K562 (cell line): Measurements from ENCODE around the gene HTRA3. TPM values are rescaled to one million over a fixed set of nuclear protein-coding genes. Genes with fewer than 3 reads are reported as not detected.
A peak's percentile ranks its signal among the peaks of the same experiment; 100 is the strongest.

Experiments
- ATF6 ChIP-seq: sonication (generic); formaldehyde crosslinking; IDR thresholded peaks from 2 replicates; pipeline ENCODE4 v1.4.0; 2020; ENCODE audit warnings: mild to moderate bottlenecking, missing genetic modification reagents
- FIP1L1 ChIP-seq: fragments of 200-400 bp; formaldehyde crosslinking; IDR thresholded peaks from 2 replicates; pipeline ENCODE4 v1.6.1; 2018; ENCODE audit warnings: mild to moderate bottlenecking, low read depth, low read length; ENCODE audit not compliant: poor library complexity, severe bottlenecking
- MEF2D ChIP-seq: conservative IDR thresholded peaks from 2 replicates; pipeline ENCODE4 v1.6.1; 2016; ENCODE audit warnings: low read depth, missing genetic modification characterization, missing compliant biosample characterization
- MYC ChIP-seq, 2 experiments: fragments of 250-450 bp in 1 of 2; sonication (Bioruptor Pico) in 1 of 2; IDR thresholded peaks; 2 replicates each; pipeline versions ENCODE4 v1.5.1 to v1.6.1; 2012 to 2021; ENCODE audit warnings: low read depth in 2 of 2, borderline replicate concordance in 1 of 2, improper control_type of control experiment in 1 of 2, low read length in 1 of 2, mild to moderate bottlenecking in 1 of 2, moderate library complexity in 1 of 2
- NELFE ChIP-seq: IDR thresholded peaks from 2 replicates; pipeline ENCODE4 v1.6.1; 2011; ENCODE audit warnings: mild to moderate bottlenecking; ENCODE audit not compliant: insufficient read depth, insufficient read length
- NR2C1 ChIP-seq, 2 experiments: fragments of 450-650 bp; IDR thresholded peaks; 2 replicates each; pipeline ENCODE4 v1.6.1; 2017; ENCODE audit warnings: mild to moderate bottlenecking in 2 of 2, antibody characterized with exemption in 1 of 2, inconsistent platforms in 1 of 2, missing compliant biosample characterization in 1 of 2, missing genetic modification characterization in 1 of 2
- PTTG1 ChIP-seq: fragments of 450-650 bp; IDR thresholded peaks from 2 replicates; pipeline ENCODE4 v1.6.1; 2016; ENCODE audit warnings: low read depth, mild to moderate bottlenecking, missing genetic modification characterization, missing compliant biosample characterization
- RHOXF2B ChIP-seq: fragments of 250-450 bp; sonication (Bioruptor Pico); conservative IDR thresholded peaks from 2 replicates; pipeline ENCODE4 v1.5.1; 2021
- TEAD2 ChIP-seq: fragments of 450-650 bp; IDR thresholded peaks from 2 replicates; pipeline ENCODE4 v1.6.1; 2016; ENCODE audit warnings: missing genetic modification characterization, control low read depth, missing compliant biosample characterization
- ZBTB12 ChIP-seq: fragments of 250-450 bp; sonication (Bioruptor Pico); IDR thresholded peaks from 2 replicates; pipeline ENCODE4 v1.4.0; 2020
- ZNF395 ChIP-seq: fragments of 200-800 bp; sonication (Bioruptor generic); IDR thresholded peaks from 2 replicates; pipeline ENCODE4 v1.6.1; 2017; ENCODE audit warnings: missing genetic modification characterization, missing compliant biosample characterization
- ZNF740 ChIP-seq, 3 experiments: fragments of 200-800 bp in 1 of 3; sonication (Bioruptor generic) in 1 of 3; sonication (generic) in 1 of 3; formaldehyde crosslinking in 1 of 3; IDR thresholded peaks; 2 replicates each; pipeline versions ENCODE4 v1.6.1 to v1.8.0; 2016 to 2022; ENCODE audit warnings: mild to moderate bottlenecking in 2 of 3, missing compliant biosample characterization in 2 of 3, missing genetic modification characterization in 2 of 3, missing genetic modification reagents in 1 of 3
- polyA plus RNA-seq, 8 experiments: library from polyadenylated mRNA; depleted of rRNA in 4 of 8; stranded (reverse) in 5 of 8; unstranded in 3 of 8; fragments of >200 nt; fragmentation: Nextera tagmentation in 2 of 8; fragmentation: Illumina TruSeq in 1 of 8; extraction: Ambion mirVana in 2 of 8; extraction: Trizol in 1 of 8; gene quantifications; 2 replicates each; pipeline versions ENCODE4 v1.2.1 to v1.2.3, GENCODE V29; 2011 to 2014; ENCODE audit warnings: inconsistent platforms in 1 of 8, missing spikeins in 1 of 8
- total RNA-seq, 7 experiments: library from RNA; depleted of rRNA in 6 of 7; stranded (reverse); fragments of >200 nt in 6 of 7; fragmentation: Illumina TruSeq in 2 of 7; extraction: Trizol in 2 of 7; gene quantifications; 2 replicates each; pipeline versions ENCODE4 v1.2.1 to v1.2.3, GENCODE V29; 2011 to 2021; ENCODE audit warnings: low replicate concordance in 1 of 7
- TF ChIP-seq, protein P1 (sequence below): fragments of 250-450 bp; sonication (Bioruptor Pico); IDR thresholded peaks from 2 replicates; pipeline ENCODE4 v1.8.0; 2022; ENCODE audit warnings: inconsistent platforms, mild to moderate bottlenecking, moderate library complexity, borderline replicate concordance
- TF ChIP-seq, protein P2 (sequence below), 2 experiments: fragments of 200-800 bp in 1 of 2; sonication (Bioruptor generic) in 1 of 2; sonication (generic) in 1 of 2; formaldehyde crosslinking in 1 of 2; IDR thresholded peaks in 1 of 2; conservative IDR thresholded peaks in 1 of 2; 2 replicates each; pipeline versions ENCODE4 v1.5.0 to v1.6.1; 2016 to 2020; ENCODE audit warnings: missing compliant biosample characterization in 1 of 2, missing genetic modification characterization in 1 of 2, missing genetic modification reagents in 1 of 2

Gene HTRA3
- total and polyA plus RNA-seq, 9 of the 15 experiments (the other 6 are each of a cell fraction or from before 2014, with no cell fraction given), result 0.04 TPM; not detected in 8

GRCh38 chr4:8242782-8243560 is 26.6 kb upstream of the HTRA3 start (continued):
- TF ChIP-seq, protein P1, sequence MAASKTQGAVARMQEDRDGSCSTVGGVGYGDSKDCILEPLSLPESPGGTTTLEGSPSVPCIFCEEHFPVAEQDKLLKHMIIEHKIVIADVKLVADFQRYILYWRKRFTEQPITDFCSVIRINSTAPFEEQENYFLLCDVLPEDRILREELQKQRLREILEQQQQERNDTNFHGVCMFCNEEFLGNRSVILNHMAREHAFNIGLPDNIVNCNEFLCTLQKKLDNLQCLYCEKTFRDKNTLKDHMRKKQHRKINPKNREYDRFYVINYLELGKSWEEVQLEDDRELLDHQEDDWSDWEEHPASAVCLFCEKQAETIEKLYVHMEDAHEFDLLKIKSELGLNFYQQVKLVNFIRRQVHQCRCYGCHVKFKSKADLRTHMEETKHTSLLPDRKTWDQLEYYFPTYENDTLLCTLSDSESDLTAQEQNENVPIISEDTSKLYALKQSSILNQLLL (CRISPR knock-in tag), result no peak
- TF ChIP-seq ZBTB12 (CRISPR knock-in tag) (peak; percentile 62; the same call in 1 of the 2 replicates), FIP1L1 (no peak), RHOXF2B (CRISPR knock-in tag) (no peak), ATF6 (CRISPR knock-in tag) (no peak), ZNF740 (CRISPR knock-in tag; IDR thresholded peaks at IDR 0.05) (no peak), ZNF740 (tag; IDR thresholded peaks at IDR 0.05) (peak; percentile 34 to 90; a peak in 2 of 4 replicates), NELFE (no peak), PTTG1 (peak; percentile 90), ZNF395 (peak; percentile 86), NR2C1 (IDR thresholded peaks at IDR 0.05) (no peak), NR2C1 (tag; IDR thresholded peaks at IDR 0.05) (peak; percentile 86), MYC (IDR thresholded peaks at IDR 0.05; ENCODE audit: low read depth, low read length) (no peak), MYC (CRISPR knock-in tag; IDR thresholded peaks at IDR 0.05; ENCODE audit: borderline replicate concordance, low read depth) (0 out of 2 replicates have a peak, but pooled peaks have one; percentile 34), MEF2D (tag) (peak; percentile 58), TEAD2 (tag) (peak; percentile 85)
- TF ChIP-seq, protein P2, sequence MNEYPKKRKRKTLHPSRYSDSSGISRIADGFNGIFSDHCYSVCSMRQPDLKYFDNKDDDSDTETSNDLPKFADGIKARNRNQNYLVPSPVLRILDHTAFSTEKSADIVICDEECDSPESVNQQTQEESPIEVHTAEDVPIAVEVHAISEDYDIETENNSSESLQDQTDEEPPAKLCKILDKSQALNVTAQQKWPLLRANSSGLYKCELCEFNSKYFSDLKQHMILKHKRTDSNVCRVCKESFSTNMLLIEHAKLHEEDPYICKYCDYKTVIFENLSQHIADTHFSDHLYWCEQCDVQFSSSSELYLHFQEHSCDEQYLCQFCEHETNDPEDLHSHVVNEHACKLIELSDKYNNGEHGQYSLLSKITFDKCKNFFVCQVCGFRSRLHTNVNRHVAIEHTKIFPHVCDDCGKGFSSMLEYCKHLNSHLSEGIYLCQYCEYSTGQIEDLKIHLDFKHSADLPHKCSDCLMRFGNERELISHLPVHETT (CRISPR knock-in tag; conservative IDR thresholded peaks at IDR 0.05 in 1 of 2, IDR thresholded peaks at IDR 0.05 in 1 of 2), result peak in 1 of 2 experiments; percentile 37; a peak in 1 of 4 replicates
